Measurements from ENCODE around the gene NUP160. TPM values are rescaled to one million over a fixed set of nuclear protein-coding genes. Genes with fewer than 3 reads are reported as not detected.

The NUP160 gene
- total and polyA plus RNA-seq, 2 of the 8 experiments (the other 6 are each of a cell fraction or from before 2014, with no cell fraction given): 44.6 to 100 TPM

DNA sequence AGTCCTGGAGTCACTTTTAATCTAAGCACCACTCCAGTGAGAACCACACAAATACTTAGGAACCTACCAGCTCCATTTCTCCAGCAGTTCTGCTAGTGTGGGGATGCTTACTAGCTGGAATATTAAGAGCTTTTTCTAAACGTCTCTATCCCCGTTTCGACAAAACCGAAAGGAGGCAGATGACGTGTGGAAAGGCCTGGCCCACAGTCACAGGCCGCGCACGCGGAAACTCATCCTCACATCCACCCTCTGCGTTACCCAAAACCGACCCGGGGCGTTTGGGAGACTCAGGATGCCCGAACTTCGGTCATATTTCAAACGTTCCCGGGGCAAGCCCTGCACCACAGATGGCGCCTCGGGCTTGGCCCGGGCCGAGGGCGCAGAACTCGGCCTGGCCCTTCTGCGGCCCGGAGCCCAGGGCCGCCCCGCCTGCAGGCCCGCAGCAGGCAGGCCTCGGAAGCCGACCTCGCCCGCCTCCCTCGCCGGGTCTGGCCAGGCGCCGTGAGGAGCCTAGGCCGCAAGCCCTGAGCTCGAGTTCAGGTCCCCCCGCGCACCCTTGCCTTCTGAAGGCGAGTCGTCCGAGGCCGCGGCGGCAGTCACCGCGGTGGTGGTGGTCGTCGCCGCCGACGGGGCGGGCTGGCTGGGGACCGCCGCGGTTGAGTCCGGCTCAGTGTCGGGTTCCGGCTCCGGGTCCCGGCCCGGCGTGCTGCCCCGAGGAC, 81.5 kb downstream of the NUP160 start:
- peak overlapping the region; percentile 87 to 98 (median 94) for H3K4me3 ChIP-seq (ENCODE audit: extremely low read depth in 1 of 4, insufficient read depth in 2 of 4, low read depth in 3 of 4, low read length in 4 of 4)
- H4K91ac ChIP-seq (replicated peaks; ENCODE audit: insufficient read length, low read length): peak overlapping the region; percentile 65
- no peak overlapping the region for H2BK20ac ChIP-seq (ENCODE audit: low read length)
- ChIA-PET CTCF (ENCODE audit: partially characterized antibody) (no interaction called here), POLR2A (ENCODE audit: partially characterized antibody) (interaction anchor here (0.7 to 4.2 kb wide), 16 partner anchors 9 to 119 kb away, joined by 3 to 28 read pairs (median 7); partner anchors contain the start of genes AGBL2 and NUP160)
- H3K14ac ChIP-seq (ENCODE audit: insufficient read length): no peak overlapping the region
- H4K20me1 ChIP-seq (replicated peaks in 1 of 2; ENCODE audit: control insufficient read depth in 1 of 2, insufficient read depth in 2 of 2, low read length in 2 of 2): peaks cover 0 to 7% of the 10 kb centered on the region in 2 experiments
- H3K9me3 ChIP-seq (ENCODE audit: insufficient read depth in 2 of 2, low read depth in 1 of 2, low read length in 1 of 2): no peaks in the 10 kb centered on the region
- H4K8ac ChIP-seq (ENCODE audit: extremely low read depth, insufficient read depth, low read length): peak overlapping the region; percentile 92
- H3K27me3 ChIP-seq (replicated peaks in 1 of 4; ENCODE audit: control insufficient read depth in 3 of 4, extremely low read depth in 1 of 4, insufficient read depth in 3 of 4, low read length in 3 of 4): no peaks in the 10 kb centered on the region
- 2% methylated on average over 41 of the region's 65 CpGs; no CpG with 5 or more reads in 1 of the 2 experiments for whole genome bisulfite sequencing, 2 experiments (ENCODE audit: extremely low coverage in 1 of 2, insufficient coverage in 1 of 2, insufficient read length in 1 of 2, insufficient replicate concordance in 2 of 2, low coverage in 1 of 2, low lambda C conversion rate in 2 of 2, missing lambda C conversion rate in 1 of 2)
- peak overlapping the region; percentile 64 for H3K56ac ChIP-seq (replicated peaks; ENCODE audit: insufficient read length, low read depth, low read length)
- no peak overlapping the region for H2BK120ac ChIP-seq (replicated peaks; ENCODE audit: low read depth, low read length)
- peak overlapping the region; percentile 92 for H2BK5ac ChIP-seq (ENCODE audit: low read depth, low read length)
- no peak overlapping the region for H3K23ac ChIP-seq (ENCODE audit: insufficient read length)
- FAIRE-seq (no peak), DNase-seq (ENCODE audit: low read depth in 1 of 2, low spot score in 2 of 2) (no peak)
- no peak overlapping the region for H2AFZ ChIP-seq (ENCODE audit: low read length)
- no peaks in the 10 kb centered on the region for H3K79me1 ChIP-seq (ENCODE audit: low read depth, low read length)
- peak overlapping the region; percentile 78 for H3K4ac ChIP-seq (replicated peaks; ENCODE audit: insufficient read length, low read depth, low read length)
- no peak overlapping the region for H4K5ac ChIP-seq (ENCODE audit: insufficient read length, low read depth, low read length)
- H3K18ac ChIP-seq (ENCODE audit: extremely low read depth, low read length): peak overlapping the region; percentile 75
- peak overlapping the region; percentile 91 to 97 (median 94) for H3K9ac ChIP-seq (replicated peaks in 1 of 4; ENCODE audit: extremely low read depth in 1 of 4, low read depth in 3 of 4, low read length in 3 of 4)
- peak overlapping the region; percentile 58 to 71 for H3K4me2 ChIP-seq (ENCODE audit: insufficient read depth in 1 of 2, low read depth in 2 of 2, low read length in 2 of 2)
- peak overlapping the region; percentile 83 for H3K27ac ChIP-seq (ENCODE audit: low read depth, low read length)
- no peak overlapping the region for H2BK12ac ChIP-seq (ENCODE audit: low read depth, low read length)
- peaks cover 3% of the 10 kb centered on the region; the same call in 1 of the 2 replicates for H3K23me2 ChIP-seq (ENCODE audit: low read depth, low read length)
- no peak overlapping the region for H2BK15ac ChIP-seq (ENCODE audit: low read length)
- H3K4me1 ChIP-seq (replicated peaks in 1 of 4; ENCODE audit: control insufficient read depth in 3 of 4, insufficient read depth in 4 of 4, low read length in 3 of 4): 0 out of 7 replicates have a peak, but pooled peaks cover 0 to 1% (median 0%) of the 10 kb centered on the region in 4 experiments
- H2AK5ac ChIP-seq (ENCODE audit: low read depth, low read length): no peak overlapping the region
- peaks cover 13 to 34% of the 10 kb centered on the region in 2 experiments; a peak in 3 of 4 replicates for H3K79me2 ChIP-seq (ENCODE audit: control insufficient read depth in 1 of 2, insufficient read depth in 2 of 2, low read length in 2 of 2)
- H3K36me3 ChIP-seq (ENCODE audit: control insufficient read depth in 2 of 4, insufficient read depth in 4 of 4, low read length in 3 of 4): peaks cover 0 to 33% (median 15%) of the 10 kb centered on the region in 4 experiments; a peak in 6 of 8 replicates
- no peak for TF ChIP-seq FOSL1 (IDR thresholded peaks at IDR 0.05; ENCODE audit: insufficient read depth, low read depth, low read length)
- TF ChIP-seq TAF7 (optimal IDR thresholded peaks at IDR 0.05; ENCODE audit: borderline replicate concordance, low read depth, low read length): no peak
- no peak for TF ChIP-seq CREB1 (IDR thresholded peaks at IDR 0.05)
- 0 out of 2 replicates have a peak, but pooled peaks have one; percentile 25 for TF ChIP-seq SP4 (IDR thresholded peaks at IDR 0.05; ENCODE audit: low read length)
- peak in 1 of 2 experiments; percentile 74; a peak in 2 of 4 replicates for TF ChIP-seq SIN3A (conservative IDR thresholded peaks at IDR 0.05 in 1 of 2, IDR thresholded peaks at IDR 0.05 in 1 of 2; ENCODE audit: low read depth in 1 of 2, low read length in 2 of 2)
- TF ChIP-seq KDM4A (IDR thresholded peaks at IDR 0.05; ENCODE audit: low read depth, low read length, severe bottlenecking): peak; percentile 78
- TF ChIP-seq PHF8 (conservative IDR thresholded peaks at IDR 0.05; ENCODE audit: low read depth, low read length): peak; percentile 91
- peak; percentile 75 for TF ChIP-seq CHD1 (IDR thresholded peaks at IDR 0.05; ENCODE audit: low read depth, low read length)
- TF ChIP-seq POLR2AphosphoS5 (IDR thresholded peaks at IDR 0.05; ENCODE audit: low read depth, low read length): peak; percentile 21; the same call in 1 of the 2 replicates
- no peak for TF ChIP-seq ATF3 (IDR thresholded peaks at IDR 0.05; ENCODE audit: insufficient read depth, low read depth, low read length)
- no peak for TF ChIP-seq KDM1A (IDR thresholded peaks at IDR 0.05; ENCODE audit: borderline replicate concordance, low read length)
